ENCODE data around the gene SLC39A11. TPM values are rescaled to one million over a fixed set of nuclear protein-coding genes. Genes with fewer than 3 reads are reported as not detected.
"Not testable (repeated sequence)": the region's sequence is repeated elsewhere in the genome, so short reads cannot be mapped to it uniquely, and the experiment has no call there.

Gene SLC39A11
- total and polyA plus RNA-seq, 4 donors, result 9.3 to 49.3 (median 24.7) TPM

GRCh38 chr17:72639711-72640110 is 452.8 kb downstream of the SLC39A11 start:
- Histone ChIP-seq H3K9me3 (ENCODE audit: control insufficient read depth in 4 of 4, insufficient read depth in 3 of 4, low read length in 3 of 4) (peaks cover 0 to 5% (median 0%) of the 10 kb centered on the region in 4 donors), H3K36me3 (ENCODE audit: control insufficient read depth in 4 of 4, insufficient read depth in 4 of 4, low read length in 4 of 4) (no peaks in the 10 kb centered on the region), H3K27me3 (ENCODE audit: control insufficient read depth in 3 of 3, insufficient read depth in 3 of 3, low read length in 2 of 3) (peaks cover 0 to 5% (median 0%) of the 10 kb centered on the region in 3 donors), H3K4me1 (ENCODE audit: control insufficient read depth in 5 of 5, insufficient read depth in 5 of 5, low read length in 5 of 5) (peaks cover 0 to 5% (median 0%) of the 10 kb centered on the region in 5 donors), H3K4me3 (no peak overlapping the region), H3K9ac (ENCODE audit: insufficient read depth in 1 of 2, low read length in 2 of 2) (no peak overlapping the region), H3K27ac (ENCODE audit: low read depth in 1 of 2, low read length in 1 of 2) (no peak overlapping the region)
- DNase-seq (no peak), ATAC-seq (ENCODE audit: insufficient read depth, low FRiP score) (no peak)
- WGBS, 2 donors, result 91% methylated on average over 7 of the region's 7 CpGs
- no peak for TF ChIP-seq CTCF (IDR thresholded peaks at IDR 0.05; ENCODE audit: control extremely low read depth, extremely low read depth)

- 97 to 98% methylated on average over 3 of the region's 3 CpGs for WGBS, 2 donors
- H3K27ac ChIP-seq (ENCODE audit: low read depth in 1 of 2, low read length in 1 of 2); H3K9ac ChIP-seq (ENCODE audit: insufficient read depth in 1 of 2, low read length in 2 of 2); H3K4me1 ChIP-seq (ENCODE audit: control insufficient read depth in 5 of 5, insufficient read depth in 5 of 5, low read length in 5 of 5); ATAC-seq (ENCODE audit: insufficient read depth, low FRiP score); H3K36me3 ChIP-seq (ENCODE audit: control insufficient read depth in 4 of 4, insufficient read depth in 4 of 4, low read length in 4 of 4); DNase-seq; H3K27me3 ChIP-seq (ENCODE audit: control insufficient read depth in 3 of 3, insufficient read depth in 3 of 3, low read length in 2 of 3); H3K4me3 ChIP-seq; H3K9me3 ChIP-seq (ENCODE audit: control insufficient read depth in 4 of 4, insufficient read depth in 3 of 4, low read length in 3 of 4): not testable (repeated sequence)
Observed at GRCh38 chr17:72638932-72639331, 453.6 kb downstream of the SLC39A11 start.

GRCh38 chr17:72635034-72635635 is 457.4 kb downstream of the SLC39A11 start:
- H3K27ac ChIP-seq (ENCODE audit: low read depth in 1 of 2, low read length in 1 of 2), result no peak overlapping the region

GRCh38 chr17:72634621-72635020 is 457.9 kb downstream of the SLC39A11 start:
- Histone ChIP-seq H3K27me3 (ENCODE audit: control insufficient read depth in 3 of 3, insufficient read depth in 3 of 3, low read length in 2 of 3) (no peaks in the 10 kb centered on the region), H3K4me1 (ENCODE audit: control insufficient read depth in 5 of 5, insufficient read depth in 5 of 5, low read length in 5 of 5) (peaks cover 0 to 5% (median 0%) of the 10 kb centered on the region in 5 donors), H3K36me3 (ENCODE audit: control insufficient read depth in 4 of 4, insufficient read depth in 4 of 4, low read length in 4 of 4) (no peaks in the 10 kb centered on the region), H3K4me3 (no peak overlapping the region), H3K9ac (ENCODE audit: insufficient read depth in 1 of 2, low read length in 2 of 2) (no peak overlapping the region), H3K27ac (ENCODE audit: low read depth in 1 of 2, low read length in 1 of 2) (no peak overlapping the region), H3K9me3 (ENCODE audit: control insufficient read depth in 4 of 4, insufficient read depth in 3 of 4, low read length in 3 of 4) (peaks cover 0 to 3% (median 0%) of the 10 kb centered on the region in 4 donors)
- DNase-seq (no peak), ATAC-seq (ENCODE audit: insufficient read depth, low FRiP score) (no peak)
- TF ChIP-seq CTCF (IDR thresholded peaks at IDR 0.05; ENCODE audit: control extremely low read depth, extremely low read depth), result no peak
- 64 to 70% methylated on average over 7 of the region's 7 CpGs for WGBS, 2 donors

More at GRCh38 chr17:72635034-72635635, 457.4 kb downstream of the SLC39A11 start:
- Histone ChIP-seq H3K9ac (ENCODE audit: insufficient read depth in 1 of 2, low read length in 2 of 2) (no peak overlapping the region), H3K4me3 (no peak overlapping the region), H3K36me3 (ENCODE audit: control insufficient read depth in 4 of 4, insufficient read depth in 4 of 4, low read length in 4 of 4) (no peaks in the 10 kb centered on the region), H3K9me3 (ENCODE audit: control insufficient read depth in 4 of 4, insufficient read depth in 3 of 4, low read length in 3 of 4) (peaks cover 0 to 3% (median 0%) of the 10 kb centered on the region in 4 donors), H3K27me3 (ENCODE audit: control insufficient read depth in 3 of 3, insufficient read depth in 3 of 3, low read length in 2 of 3) (no peaks in the 10 kb centered on the region), H3K4me1 (ENCODE audit: control insufficient read depth in 5 of 5, insufficient read depth in 5 of 5, low read length in 5 of 5) (peaks cover 0 to 5% (median 0%) of the 10 kb centered on the region in 5 donors)
- no peak for TF ChIP-seq CTCF (IDR thresholded peaks at IDR 0.05; ENCODE audit: control extremely low read depth, extremely low read depth)
- ATAC-seq (ENCODE audit: insufficient read depth, low FRiP score) (no peak), DNase-seq (no peak)
- 55 to 64% methylated on average over 14 of the region's 14 CpGs for WGBS, 2 donors

All from lung (tissue), 12 donors.